Osteoblast (primary cell): Measurements from ENCODE around the gene ERCC6L2. TPM values are rescaled to one million over a fixed set of nuclear protein-coding genes. Genes with fewer than 3 reads are reported as not detected.
A peak's percentile ranks its signal among the peaks of the same experiment; 100 is the strongest.

ENCODE experiments used
- DNase-seq: peaks from one replicate; pipeline ENCODE4 v3.0.0; 2011; ENCODE audit warnings: low spot score, mixed read lengths; ENCODE audit not compliant: insufficient read length; ENCODE audit errors: missing footprints
- H2AFZ ChIP-seq: 2 replicates; pipeline ENCODE4 v1.6.0; 2011; ENCODE audit warnings: mild to moderate bottlenecking, low read length
- H3K27ac ChIP-seq: 2 replicates; pipeline ENCODE4 v1.5.1; 2011; ENCODE audit warnings: mild to moderate bottlenecking, low read depth, low read length, moderate library complexity
- H3K27me3 ChIP-seq: 2 replicates; pipeline ENCODE4 v1.6.0; 2012; ENCODE audit warnings: mild to moderate bottlenecking, control low read depth, inconsistent platforms, low read length, moderate library complexity; ENCODE audit not compliant: insufficient read depth
- H3K36me3 ChIP-seq: 2 replicates; pipeline ENCODE4 v1.5.1; 2011; ENCODE audit warnings: mild to moderate bottlenecking, low read length, control low read depth, moderate library complexity; ENCODE audit not compliant: insufficient read depth
- H3K4me1 ChIP-seq: 2 replicates; pipeline ENCODE4 v1.5.1; 2011; ENCODE audit warnings: mild to moderate bottlenecking, low read length, control low read depth, moderate library complexity; ENCODE audit not compliant: insufficient read depth
- H3K4me2 ChIP-seq: 2 replicates; pipeline ENCODE4 v1.6.0; 2011; ENCODE audit warnings: mild to moderate bottlenecking, low read length; ENCODE audit not compliant: insufficient read depth
- H3K4me3 ChIP-seq: fragments of 200-600 bp; sonication (generic); 3 replicates; pipeline ENCODE4 v1.5.1; 2012; ENCODE audit warnings: mild to moderate bottlenecking, low read length, inconsistent platforms; ENCODE audit not compliant: insufficient read depth
- H3K79me2 ChIP-seq: 2 replicates; pipeline ENCODE4 v1.6.0; 2012; ENCODE audit warnings: mild to moderate bottlenecking, low read length, control low read depth, inconsistent platforms; ENCODE audit not compliant: insufficient read depth
- H3K9me3 ChIP-seq: 2 replicates; pipeline ENCODE4 v1.5.1; 2011; ENCODE audit warnings: low read depth, low read length, control low read depth
- H4K20me1 ChIP-seq: 2 replicates; pipeline ENCODE4 v1.6.0; 2012; ENCODE audit warnings: mild to moderate bottlenecking, low read length, control low read depth; ENCODE audit not compliant: insufficient read depth
- CTCF ChIP-seq: IDR thresholded peaks from 2 replicates; pipeline ENCODE4 v1.5.1; 2011; ENCODE audit warnings: mild to moderate bottlenecking, low read depth, low read length, moderate library complexity; ENCODE audit errors: extremely low read depth
- total RNA-seq: library from RNA; depleted of rRNA; stranded (reverse); fragments of >200 nt; gene quantifications from 2 replicates; pipeline ENCODE4 v1.2.3, GENCODE V29; 2012

The ERCC6L2 gene
- total RNA-seq, 1 donor, result 77.8 TPM

GRCh38 chr9:95936579-95937075, 61.1 kb downstream of the ERCC6L2 start:
- H3K4me2 ChIP-seq, result no peak overlapping the region
- H4K20me1 ChIP-seq, result no peaks in the 10 kb centered on the region
- no peaks in the 10 kb centered on the region for H3K9me3 ChIP-seq
- H3K27me3 ChIP-seq, result no peaks in the 10 kb centered on the region
- TF ChIP-seq CTCF, result no peak
- H3K4me3 ChIP-seq, result no peak overlapping the region
- H3K36me3 ChIP-seq, result peaks cover 24% of the 10 kb centered on the region
- H2AFZ ChIP-seq, result no peak overlapping the region
- H3K4me1 ChIP-seq, result peaks cover 6% of the 10 kb centered on the region
- H3K79me2 ChIP-seq, result peaks cover 7% of the 10 kb centered on the region
- no peak overlapping the region for H3K27ac ChIP-seq
- DNase-seq, result no peak

- Histone ChIP-seq H3K4me1 (peaks cover 6% of the 10 kb centered on the region), H3K4me2 (no peak overlapping the region), H3K79me2 (peaks cover 7% of the 10 kb centered on the region), H4K20me1 (no peaks in the 10 kb centered on the region), H3K4me3 (no peak overlapping the region), H3K27ac (no peak overlapping the region), H2AFZ (no peak overlapping the region), H3K36me3 (peaks cover 27% of the 10 kb centered on the region), H3K9me3 (no peaks in the 10 kb centered on the region), H3K27me3 (no peaks in the 10 kb centered on the region)
- no peak for DNase-seq
- TF ChIP-seq CTCF, result no peak
Observed at GRCh38 chr9:95937131-95937530, 61.6 kb downstream of the ERCC6L2 start.

GRCh38 chr9:95938724-95939123, 63.2 kb downstream of the ERCC6L2 start:
- no peak for TF ChIP-seq CTCF
- no peak for DNase-seq
- peaks cover 19% of the 10 kb centered on the region for H3K36me3 ChIP-seq

GRCh38 chr9:95939472-95939871, 64.0 kb downstream of the ERCC6L2 start:
- no peaks in the 10 kb centered on the region for H3K9me3 ChIP-seq
- H3K4me3 ChIP-seq, result no peak overlapping the region
- H3K79me2 ChIP-seq, result peaks cover 7% of the 10 kb centered on the region
- peak overlapping the region; percentile 22 for H3K27ac ChIP-seq
- peaks cover 6% of the 10 kb centered on the region for H3K4me1 ChIP-seq
- TF ChIP-seq CTCF, result no peak
- H3K27me3 ChIP-seq, result no peaks in the 10 kb centered on the region
- H3K4me2 ChIP-seq, result no peak overlapping the region
- H2AFZ ChIP-seq, result no peak overlapping the region
- H3K36me3 ChIP-seq, result peaks cover 17% of the 10 kb centered on the region
- DNase-seq, result no peak
- no peaks in the 10 kb centered on the region for H4K20me1 ChIP-seq

More at GRCh38 chr9:95938724-95939123, 63.2 kb downstream of the ERCC6L2 start:
- no peaks in the 10 kb centered on the region for H4K20me1 ChIP-seq
- H3K79me2 ChIP-seq, result peaks cover 7% of the 10 kb centered on the region
- no peak overlapping the region for H3K4me3 ChIP-seq
- H3K27me3 ChIP-seq, result no peaks in the 10 kb centered on the region
- H3K9me3 ChIP-seq, result no peaks in the 10 kb centered on the region
- H3K4me2 ChIP-seq, result no peak overlapping the region
- peaks cover 6% of the 10 kb centered on the region for H3K4me1 ChIP-seq
- no peak overlapping the region for H3K27ac ChIP-seq
- no peak overlapping the region for H2AFZ ChIP-seq
